GM21717 (cell line): ENCODE data around the gene CPZ.
"Not testable (repeated sequence)": the region's sequence is repeated elsewhere in the genome, so short reads cannot be mapped to it uniquely, and the experiment has no call there.

ENCODE experiments used
- ATAC-seq: cut with Tn5 transposase; IDR thresholded peaks from one replicate; pipeline ENCODE4 v1.9.1; 2021; ENCODE audit warnings: mild to moderate bottlenecking, moderate library complexity; ENCODE audit not compliant: unreplicated experiment

The CPZ gene

GRCh38 chr4:8608714-8609391 lies 16.3 kb downstream of the CPZ start:
- no peak for ATAC-seq

- ATAC-seq = no peak
Measured at GRCh38 chr4:8609406-8609805, 16.8 kb downstream of the CPZ start.

GRCh38 chr4:8609824-8610350 lies 17.3 kb downstream of the CPZ start:
- no peak for ATAC-seq

GRCh38 chr4:8610858-8611616 lies 18.5 kb downstream of the CPZ start:
- ATAC-seq = no peak

GRCh38 chr4:8612646-8613045 lies 20.1 kb downstream of the CPZ start:
- ATAC-seq = no peak

- no peak for ATAC-seq
Measured at GRCh38 chr4:8613421-8614364, 21.1 kb downstream of the CPZ start.

GRCh38 chr4:8614365-8615193 lies 22.0 kb downstream of the CPZ start:
- no peak for ATAC-seq

- ATAC-seq = no peak
Measured at GRCh38 chr4:8615366-8615765, 22.8 kb downstream of the CPZ start.

- no peak for ATAC-seq
Measured at GRCh38 chr4:8615921-8616787, 23.6 kb downstream of the CPZ start.

GRCh38 chr4:8616831-8617230 lies 24.3 kb downstream of the CPZ start:
- ATAC-seq = no peak

GRCh38 chr4:8617486-8618040 lies 25.0 kb downstream of the CPZ start:
- ATAC-seq = no peak

GRCh38 chr4:8618421-8618820 lies 25.9 kb downstream of the CPZ start:
- ATAC-seq = no peak

- ATAC-seq = no peak
Measured at GRCh38 chr4:8618961-8619720, 26.6 kb downstream of the CPZ start.

GRCh38 chr4:8621135-8621534 lies 28.6 kb downstream of the CPZ start:
- ATAC-seq = not testable (repeated sequence)

GRCh38 chr4:8624601-8625272 lies 32.2 kb downstream of the CPZ start:
- not testable (repeated sequence) for ATAC-seq

GRCh38 chr4:8630240-8630905 lies 37.8 kb downstream of the CPZ start:
- ATAC-seq = not testable (repeated sequence)

GRCh38 chr4:8631896-8632295 lies 39.3 kb downstream of the CPZ start:
- not testable (repeated sequence) for ATAC-seq
